ENCODE data around the gene TOLLIP.

The TOLLIP gene

GRCh38 chr11:1317432-1317831 is 8.0 kb upstream of the TOLLIP start:
- TF ChIP-seq CTCF (IDR thresholded peaks at IDR 0.05; ENCODE audit: borderline replicate concordance, control extremely low read depth, extremely low read depth, insufficient read depth, missing control alignments): no peak
- DNase-seq (ENCODE audit: low spot score): no peak
- in situ Hi-C loops (cut with MboI; ENCODE audit: low sequenced_read_pairs, unreplicated experiment): no loop called here

DNA sequence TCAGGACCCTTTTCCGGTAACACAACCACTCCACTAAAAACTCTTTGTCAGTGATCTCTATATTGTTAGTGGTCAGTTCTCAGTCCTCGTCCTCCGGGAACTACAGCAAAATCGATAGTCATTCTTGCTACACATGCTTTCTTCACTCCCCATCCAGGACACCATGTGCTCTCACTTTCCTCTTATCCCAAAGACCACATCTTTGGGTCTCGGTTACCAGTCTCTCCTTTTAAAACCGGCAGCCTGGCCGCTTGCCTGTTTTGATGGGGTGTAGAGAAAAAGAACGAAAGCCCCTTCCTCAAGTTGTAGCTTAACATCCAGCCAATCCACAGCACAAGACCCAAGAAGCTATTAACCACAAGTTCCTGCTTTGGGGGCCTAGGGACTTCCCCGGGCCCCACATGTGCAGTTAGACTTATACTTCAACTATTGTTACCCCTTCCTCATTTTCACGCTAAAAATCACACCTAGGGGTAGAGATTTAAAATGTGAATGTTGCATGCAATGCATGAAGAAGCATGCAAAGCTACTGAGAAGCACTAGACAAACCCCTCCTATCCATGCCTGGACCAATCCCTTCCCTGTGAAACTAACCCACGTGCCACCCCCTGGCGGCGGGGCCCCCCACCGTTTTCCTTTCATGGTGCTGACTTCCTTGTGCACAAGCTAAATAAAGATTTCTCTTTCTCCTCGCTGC is 1.5 kb upstream of the TOLLIP start:
- peak; percentile 59 for DNase-seq (ENCODE audit: low spot score)
- in situ Hi-C loops (cut with MboI; ENCODE audit: low sequenced_read_pairs, unreplicated experiment): no loop called here
- TF ChIP-seq CTCF (IDR thresholded peaks at IDR 0.05; ENCODE audit: borderline replicate concordance, control extremely low read depth, extremely low read depth, insufficient read depth, missing control alignments): no peak

GRCh38 chr11:1310318-1310687 is 871 bp upstream of the TOLLIP start:
- in situ Hi-C loops (cut with MboI; ENCODE audit: low sequenced_read_pairs, unreplicated experiment): no loop called here
- DNase-seq (ENCODE audit: low spot score): no peak
- no peak for TF ChIP-seq CTCF (IDR thresholded peaks at IDR 0.05; ENCODE audit: borderline replicate concordance, control extremely low read depth, extremely low read depth, insufficient read depth, missing control alignments)

- DNase-seq (ENCODE audit: low spot score): no peak
- no peak for TF ChIP-seq CTCF (IDR thresholded peaks at IDR 0.05; ENCODE audit: borderline replicate concordance, control extremely low read depth, extremely low read depth, insufficient read depth, missing control alignments)
- in situ Hi-C loops (cut with MboI; ENCODE audit: low sequenced_read_pairs, unreplicated experiment): no loop called here
Measured at GRCh38 chr11:1308743-1309497, 512 bp downstream of the TOLLIP start.

DNA sequence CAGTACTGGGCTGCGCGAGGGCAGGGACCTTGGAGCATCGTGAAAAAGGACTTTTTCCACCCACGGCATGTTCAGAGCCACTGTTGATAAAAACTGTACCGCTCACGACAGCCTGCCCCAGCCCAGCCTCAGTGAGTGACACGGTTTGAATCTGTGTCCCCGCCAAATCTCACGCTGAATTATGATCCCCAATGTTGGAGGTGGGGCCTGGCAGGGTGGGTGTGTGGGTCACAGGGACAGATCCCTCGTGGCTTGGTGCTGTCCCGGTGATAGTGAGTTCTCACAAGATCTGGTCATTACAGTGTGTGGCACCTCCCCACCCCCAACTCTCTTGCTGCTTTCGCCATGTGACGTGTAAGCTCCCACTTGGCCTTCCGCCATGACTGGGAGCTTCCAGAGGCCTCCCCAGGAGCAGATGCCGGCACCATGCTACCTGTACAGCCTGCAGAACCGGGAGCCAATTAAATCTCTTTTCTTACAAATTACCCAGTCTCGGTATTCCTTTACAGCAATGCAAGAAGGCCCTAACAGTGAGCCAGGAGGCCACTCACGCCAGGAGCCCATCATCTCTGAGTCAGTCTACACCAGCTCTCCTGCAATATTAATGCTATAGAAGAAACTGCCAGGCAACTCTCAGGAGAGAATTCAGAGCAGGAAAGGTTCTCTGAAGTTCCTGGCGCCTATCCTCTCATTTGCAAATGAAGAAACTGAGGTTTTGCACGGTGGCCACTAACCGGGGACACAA is 1.3 kb downstream of the TOLLIP start:
- no peak for DNase-seq (ENCODE audit: low spot score)
- in situ Hi-C loops (cut with MboI; ENCODE audit: low sequenced_read_pairs, unreplicated experiment): no loop called here
- TF ChIP-seq CTCF (IDR thresholded peaks at IDR 0.05; ENCODE audit: borderline replicate concordance, control extremely low read depth, extremely low read depth, insufficient read depth, missing control alignments): no peak

DNA sequence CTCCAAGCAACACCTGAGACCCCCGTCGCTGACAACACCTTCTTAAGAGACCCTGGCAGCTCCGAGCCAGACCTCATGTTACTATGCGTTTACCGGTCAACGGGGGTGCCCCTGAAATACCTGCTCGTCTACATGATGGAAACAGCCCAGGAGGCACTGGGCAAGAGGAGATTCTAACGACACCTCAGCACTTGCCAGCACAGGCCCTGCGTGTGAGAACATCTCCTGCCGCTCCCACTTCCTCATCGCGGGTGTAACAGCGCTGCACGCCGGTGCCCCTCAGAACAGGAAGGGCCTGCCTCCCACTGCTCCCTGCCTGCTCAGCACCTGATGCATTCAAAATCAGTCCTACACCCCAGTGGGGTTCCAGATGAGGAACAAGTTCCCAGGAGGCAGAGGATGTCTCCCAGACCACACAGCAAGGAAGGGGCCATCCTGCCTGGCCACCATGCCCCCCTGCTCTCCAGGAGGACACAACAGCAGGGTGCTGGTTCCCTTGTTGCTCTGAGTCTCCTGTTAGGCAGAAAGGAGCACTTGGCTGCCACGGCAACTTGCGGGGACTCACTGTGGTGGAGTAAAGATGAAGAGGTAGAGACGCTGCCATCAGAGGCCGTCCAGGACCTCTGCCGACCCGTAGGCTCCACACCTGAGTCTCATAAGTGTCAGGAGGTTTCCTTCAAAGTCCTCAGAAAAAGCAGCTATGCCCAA is 2.1 kb downstream of the TOLLIP start:
- in situ Hi-C loops (cut with MboI; ENCODE audit: low sequenced_read_pairs, unreplicated experiment): no loop called here
- peak; percentile 18 for DNase-seq (ENCODE audit: low spot score)
- TF ChIP-seq CTCF (IDR thresholded peaks at IDR 0.05; ENCODE audit: borderline replicate concordance, control extremely low read depth, extremely low read depth, insufficient read depth, missing control alignments): no peak

Data from GM13976 (cell line).